Brain pericyte (primary cell): Measurements from ENCODE around the gene CTBP2.

Experiments
- DNase-seq: peaks from one replicate; pipeline ENCODE4 v3.0.0-alpha.2; 2012; ENCODE audit warnings: low read depth, low spot score

Gene CTBP2

DNA sequence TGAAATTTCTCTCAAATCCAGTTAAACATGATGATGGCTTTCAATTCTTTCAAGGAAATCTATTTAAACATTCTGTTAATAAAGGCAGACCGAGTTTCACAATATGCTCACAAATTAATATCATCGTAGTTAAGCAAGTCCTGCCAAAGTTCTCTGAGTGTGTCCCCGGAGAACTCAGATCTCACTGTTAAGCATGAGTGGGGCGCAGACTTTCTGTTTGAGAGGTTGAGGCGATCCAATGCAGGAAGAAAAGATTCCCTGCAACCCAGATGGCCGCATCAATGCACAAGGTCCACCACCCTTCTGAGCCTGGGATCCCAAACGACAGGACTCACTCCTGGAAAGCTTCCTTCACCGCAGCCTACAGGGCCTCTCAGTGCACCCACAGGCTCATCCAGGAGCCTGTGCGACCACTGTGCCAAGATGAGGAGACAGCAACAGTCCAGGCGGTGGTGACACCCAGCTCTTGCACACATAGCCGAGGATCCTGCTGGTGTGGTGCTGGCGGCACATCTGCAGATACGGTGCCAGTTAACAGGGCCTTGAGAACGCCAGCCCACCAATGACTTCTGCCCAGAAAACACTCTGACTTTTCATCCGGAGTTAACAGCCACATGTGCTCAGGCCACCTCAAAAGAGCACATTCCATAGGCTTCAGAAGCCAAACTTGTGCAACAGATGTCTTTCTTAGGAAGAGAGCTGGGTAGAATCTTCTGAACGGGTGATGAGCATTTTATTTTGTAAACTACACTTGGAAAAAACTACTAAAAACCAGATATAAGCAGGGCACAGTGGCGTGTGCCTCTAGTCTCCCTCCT is 116.3 kb downstream of the CTBP2 start:
- DNase-seq, result no peak

DNA sequence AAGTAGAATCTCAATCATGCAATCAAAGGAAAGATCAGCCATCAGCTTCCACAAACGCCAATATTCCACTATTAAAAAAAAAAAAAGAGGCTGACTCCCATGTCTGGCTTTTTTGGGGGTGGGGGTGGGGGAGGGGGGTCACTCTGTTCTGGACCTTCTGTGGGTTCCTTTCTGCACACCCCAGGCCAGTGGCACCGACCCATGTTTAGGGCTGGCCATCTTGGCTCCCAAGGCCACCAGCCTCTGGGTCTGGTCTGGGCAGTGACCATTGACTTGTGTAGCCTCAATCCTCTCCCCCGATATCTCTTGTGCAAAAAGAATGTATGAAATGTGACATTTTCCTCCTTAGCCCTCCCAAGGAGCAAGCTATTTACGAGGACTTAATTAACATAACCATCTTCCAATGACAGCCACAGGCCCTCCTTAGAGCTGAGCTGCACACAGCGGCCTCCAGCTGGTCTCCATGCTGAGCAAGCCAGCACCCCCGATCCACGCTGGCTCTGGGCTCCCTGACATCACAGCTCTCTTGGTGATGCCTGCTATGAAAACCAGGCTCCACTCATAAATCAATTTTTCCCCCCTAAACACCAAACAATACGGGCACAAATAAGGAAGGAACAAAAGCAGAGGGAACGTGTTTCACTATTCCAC is 118.4 kb downstream of the CTBP2 start:
- no peak for DNase-seq

DNA sequence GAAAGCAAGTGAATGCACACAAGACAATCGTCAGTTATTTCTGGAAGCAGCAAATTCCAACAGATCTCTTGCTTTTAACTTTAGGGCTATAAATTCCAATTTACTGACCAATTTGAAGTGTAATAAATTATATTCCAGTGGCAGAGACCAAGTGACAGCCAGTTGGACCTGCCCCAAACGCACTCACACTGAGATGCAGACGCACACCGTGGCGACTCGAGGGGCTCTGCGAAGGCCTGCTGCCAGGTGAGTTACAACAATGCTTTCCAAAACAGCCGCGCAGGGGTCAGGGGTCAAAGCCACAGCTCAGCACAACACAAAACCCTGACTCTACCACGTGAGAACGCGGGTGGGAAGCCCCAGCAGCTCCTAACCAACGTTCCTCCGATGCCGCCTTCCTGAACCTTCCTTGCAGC is 121.0 kb downstream of the CTBP2 start:
- DNase-seq, result no peak

DNA sequence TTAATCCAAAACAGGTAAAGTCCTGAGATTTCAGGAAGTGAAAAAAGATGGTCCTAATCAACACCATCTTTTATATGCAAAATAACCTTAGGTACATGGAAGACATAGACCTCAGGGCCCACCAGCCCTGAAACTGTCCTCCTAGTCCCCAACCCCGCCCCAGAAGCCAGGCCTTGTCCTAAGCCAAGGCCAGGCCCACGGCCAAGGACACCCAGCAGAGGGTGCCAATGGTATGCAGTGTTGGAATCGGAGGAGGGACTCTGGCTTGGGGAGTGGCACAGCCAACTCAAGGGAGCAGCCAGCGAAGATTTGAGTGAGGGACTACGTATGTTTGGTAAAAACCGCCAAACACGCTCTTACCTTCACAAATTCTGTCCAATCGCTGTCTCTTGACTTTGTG is 121.7 kb downstream of the CTBP2 start:
- no peak for DNase-seq

DNA sequence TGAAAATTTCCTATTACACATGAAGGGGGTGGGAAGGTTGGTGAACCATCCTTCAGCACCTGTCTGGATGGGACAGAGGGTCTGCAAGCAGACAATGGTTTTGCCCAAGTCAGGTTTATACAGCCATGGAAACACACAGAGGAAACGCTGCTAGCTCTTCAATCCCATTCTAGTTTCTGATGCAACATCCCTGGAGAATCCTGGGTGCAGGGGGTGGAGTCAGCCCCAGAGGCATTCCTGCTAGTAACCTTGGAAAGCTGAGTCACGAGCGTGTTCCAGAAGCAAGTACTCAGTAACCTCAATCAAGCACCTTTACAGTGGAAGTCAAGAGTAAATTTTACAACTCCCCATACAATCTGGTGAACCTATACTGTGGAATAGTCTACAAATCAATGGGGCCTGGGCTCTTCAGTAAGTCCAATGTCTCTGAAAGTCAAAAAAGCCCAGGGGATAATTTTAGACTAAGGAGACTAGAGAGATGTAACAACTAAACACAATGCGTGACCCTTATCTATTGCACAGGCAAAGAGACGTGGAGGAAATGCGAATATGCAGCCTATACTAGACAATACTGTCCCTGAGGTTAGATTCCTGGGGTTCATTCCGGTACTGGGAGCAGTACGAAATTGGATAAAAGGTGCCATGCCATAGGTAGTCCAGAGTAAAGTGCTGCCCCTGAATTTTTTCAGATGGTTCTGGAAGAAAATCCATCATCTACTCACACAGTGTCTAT is 123.1 kb downstream of the CTBP2 start:
- no peak for DNase-seq

DNA sequence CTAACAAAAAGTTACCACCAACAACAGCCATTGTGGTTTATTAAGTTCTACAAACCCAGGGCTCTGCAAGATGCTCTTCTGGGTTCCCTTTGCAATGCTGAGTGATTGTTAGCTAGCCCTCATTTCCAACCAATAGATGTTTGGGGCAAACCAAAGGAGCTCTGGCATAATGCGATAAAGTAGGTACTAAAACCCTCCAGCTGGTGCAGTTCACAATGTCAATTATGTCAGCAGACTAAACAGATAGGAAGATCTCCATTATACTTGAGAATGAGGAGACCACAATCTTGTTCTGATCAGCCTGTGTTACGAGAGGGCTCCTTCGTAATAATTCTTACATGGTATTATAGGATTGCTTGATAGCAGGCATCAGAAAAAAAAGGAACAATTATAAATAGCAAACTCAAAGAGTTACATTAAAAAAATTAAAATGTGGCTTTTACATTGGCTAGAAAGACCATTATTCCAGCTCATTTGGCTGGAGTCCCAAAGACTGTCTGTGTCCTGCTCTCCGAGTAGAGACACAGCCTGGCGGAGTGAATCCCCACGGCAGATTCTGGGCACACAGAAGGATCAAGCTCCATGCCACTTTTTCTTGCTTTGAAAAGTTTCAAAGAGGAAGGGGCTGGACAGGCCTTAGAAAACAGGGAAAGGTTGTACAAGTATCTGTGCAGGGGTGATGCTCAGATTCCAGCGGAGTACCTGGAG is 124.6 kb downstream of the CTBP2 start:
- no peak for DNase-seq

DNA sequence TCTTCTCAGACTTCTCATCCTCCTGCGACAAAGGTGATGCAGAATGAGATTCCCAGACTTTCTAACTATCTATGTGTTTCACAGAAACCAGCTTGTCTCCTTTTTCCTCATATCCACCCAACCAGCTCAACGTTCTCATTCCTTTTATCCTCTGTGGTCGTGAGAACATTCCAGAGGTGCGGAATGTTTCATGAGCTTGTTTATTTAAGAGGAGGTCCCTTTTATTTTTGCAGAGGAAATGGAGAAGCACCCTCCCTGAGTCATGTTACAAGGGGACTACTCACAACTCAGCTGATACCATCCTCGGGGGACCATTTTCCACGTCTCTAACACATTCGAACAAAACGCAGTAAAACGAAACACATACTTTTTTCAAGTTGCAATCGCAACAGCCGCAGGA is 125.2 kb downstream of the CTBP2 start:
- DNase-seq, result peak; percentile 53

DNA sequence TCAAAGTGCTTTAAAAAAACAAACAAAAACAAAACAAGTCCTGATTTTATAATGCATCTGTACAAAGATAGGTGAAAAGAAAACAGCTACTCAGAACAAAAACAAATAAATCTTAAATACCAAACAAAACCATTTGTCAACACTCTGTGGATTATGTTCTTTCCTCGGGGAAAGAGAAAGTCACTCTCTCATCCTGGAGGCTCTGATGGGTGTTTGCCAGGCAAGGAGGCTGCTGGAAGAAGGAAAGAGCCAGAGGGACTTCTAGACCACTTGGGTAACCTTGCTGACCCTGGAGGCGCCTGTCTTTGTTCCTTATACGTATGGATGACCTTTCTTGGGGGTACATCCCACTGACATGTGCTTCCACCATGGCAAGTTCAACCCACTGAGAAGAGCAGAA is 125.7 kb downstream of the CTBP2 start:
- no peak for DNase-seq

DNA sequence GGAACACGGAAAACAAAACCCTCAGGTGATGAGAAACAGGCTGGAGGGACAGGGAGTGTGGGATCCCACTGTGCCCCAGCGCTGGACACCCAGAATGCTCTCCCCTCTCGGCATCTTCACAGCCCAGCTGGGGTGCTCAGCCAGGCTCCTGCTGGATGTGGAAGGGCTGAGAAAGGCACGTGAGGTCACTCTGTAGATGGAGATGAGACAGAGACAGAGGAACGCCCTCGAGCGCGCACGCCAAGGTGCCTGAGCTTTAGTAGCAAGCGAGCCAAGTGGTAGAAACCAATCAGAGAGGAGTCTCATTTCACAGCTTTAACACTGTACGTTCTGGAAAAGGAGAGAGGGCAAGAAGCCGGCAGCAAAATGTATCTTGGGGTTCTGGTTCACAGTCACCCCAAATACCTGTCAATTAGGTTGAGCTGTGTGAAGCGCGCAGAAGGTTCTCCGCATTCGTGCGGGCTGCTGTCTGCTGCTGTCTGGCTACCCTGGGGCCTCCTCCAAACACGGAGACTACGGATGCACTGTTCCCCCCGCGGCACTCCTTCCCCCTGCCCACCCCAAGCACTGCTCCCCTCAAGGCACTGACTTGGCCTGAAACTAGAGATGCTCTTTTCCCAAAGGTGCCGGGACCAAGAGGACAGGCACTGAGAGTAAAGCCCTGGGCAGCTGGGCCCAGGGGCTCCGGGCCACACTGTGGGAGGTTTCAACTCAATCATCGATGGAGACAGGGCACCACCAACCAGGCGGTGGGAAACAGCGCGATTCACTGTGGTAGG is 127.0 kb downstream of the CTBP2 start:
- DNase-seq, result no peak

DNA sequence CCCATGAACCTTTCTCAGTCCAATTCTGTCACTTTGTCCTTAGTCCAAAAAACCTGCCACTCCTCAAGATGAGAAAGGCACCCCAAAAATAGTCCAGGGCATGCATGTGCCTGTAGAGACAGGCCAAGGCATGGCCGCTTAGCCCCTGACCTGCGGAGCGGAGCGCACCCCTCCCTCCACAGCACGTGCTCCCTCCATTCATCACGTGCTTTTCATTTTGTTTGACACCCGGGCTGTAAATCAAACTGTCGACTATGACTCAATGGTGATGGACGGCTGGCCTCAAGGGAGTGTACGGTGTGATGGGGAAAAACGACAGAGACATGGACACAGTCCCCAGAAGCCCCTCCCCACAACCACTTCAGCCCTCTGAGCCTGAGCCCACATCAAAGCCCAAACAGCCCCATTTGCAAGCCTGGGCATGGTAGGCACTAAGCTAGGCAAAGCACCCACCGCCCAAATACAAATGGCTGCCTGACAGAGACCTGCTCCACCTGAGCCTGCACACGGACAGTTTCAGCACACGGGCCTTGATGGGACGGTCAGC is 127.8 kb downstream of the CTBP2 start:
- no peak for DNase-seq

DNA sequence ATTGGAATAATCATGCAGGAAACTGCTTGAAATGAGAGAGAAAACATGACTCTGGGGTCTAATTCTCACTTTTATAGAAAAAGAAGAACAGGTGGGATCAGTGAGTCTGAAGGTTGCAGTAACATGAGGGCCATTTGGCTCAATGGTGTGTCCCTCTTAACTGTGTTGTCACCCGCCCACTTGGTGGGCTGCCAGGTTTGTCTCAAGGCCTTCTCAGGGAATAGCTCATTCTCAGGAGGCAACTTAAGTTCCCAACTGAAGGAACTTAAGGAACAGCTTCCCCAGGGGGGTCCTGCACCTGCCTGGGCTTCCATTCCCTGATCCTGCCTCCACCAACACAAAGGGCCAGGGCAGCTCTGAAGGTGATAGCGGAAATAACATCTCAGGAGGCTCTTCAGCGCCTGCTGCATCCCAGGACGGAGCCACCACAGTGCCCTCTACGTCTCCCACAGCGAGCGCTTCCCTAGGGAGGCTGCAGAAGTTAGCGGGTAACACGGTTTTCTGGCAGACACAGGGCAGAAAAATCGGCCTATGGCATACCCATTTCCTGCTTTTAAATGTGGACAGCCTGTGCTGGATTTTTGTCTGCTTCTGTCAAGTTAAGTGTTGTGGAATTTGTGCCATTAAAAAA is 129.7 kb downstream of the CTBP2 start:
- no peak for DNase-seq

DNA sequence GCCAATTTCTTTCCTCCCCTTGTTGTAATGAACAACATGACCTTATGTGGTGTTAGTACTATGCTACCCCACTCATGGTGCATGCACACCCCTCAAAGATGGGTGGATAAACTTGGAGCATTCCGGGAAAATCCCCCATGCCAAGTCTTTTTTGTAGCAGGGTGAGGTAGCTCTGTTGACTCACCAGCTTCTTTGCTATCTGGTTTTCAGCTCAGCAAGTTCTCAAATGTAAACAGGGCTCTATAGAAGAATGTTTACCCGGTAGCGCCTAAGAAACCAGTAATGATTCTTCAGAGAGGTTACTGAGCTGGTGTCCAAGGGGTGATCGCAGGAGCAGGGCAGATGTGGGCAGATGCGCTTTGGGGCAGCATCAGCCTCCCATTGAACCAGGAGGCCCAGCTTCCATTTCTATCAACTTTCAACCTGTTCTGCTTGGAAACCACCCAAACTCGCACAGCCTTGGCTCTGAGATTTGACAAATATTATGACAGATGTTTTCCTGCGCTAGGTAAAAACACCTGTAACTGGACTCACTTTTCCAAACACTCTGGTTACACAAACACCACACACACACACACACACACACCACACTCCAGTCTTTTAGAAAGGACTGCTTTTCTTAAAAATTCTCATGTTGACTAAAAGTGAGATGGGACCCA is 130.7 kb downstream of the CTBP2 start:
- no peak for DNase-seq

DNA sequence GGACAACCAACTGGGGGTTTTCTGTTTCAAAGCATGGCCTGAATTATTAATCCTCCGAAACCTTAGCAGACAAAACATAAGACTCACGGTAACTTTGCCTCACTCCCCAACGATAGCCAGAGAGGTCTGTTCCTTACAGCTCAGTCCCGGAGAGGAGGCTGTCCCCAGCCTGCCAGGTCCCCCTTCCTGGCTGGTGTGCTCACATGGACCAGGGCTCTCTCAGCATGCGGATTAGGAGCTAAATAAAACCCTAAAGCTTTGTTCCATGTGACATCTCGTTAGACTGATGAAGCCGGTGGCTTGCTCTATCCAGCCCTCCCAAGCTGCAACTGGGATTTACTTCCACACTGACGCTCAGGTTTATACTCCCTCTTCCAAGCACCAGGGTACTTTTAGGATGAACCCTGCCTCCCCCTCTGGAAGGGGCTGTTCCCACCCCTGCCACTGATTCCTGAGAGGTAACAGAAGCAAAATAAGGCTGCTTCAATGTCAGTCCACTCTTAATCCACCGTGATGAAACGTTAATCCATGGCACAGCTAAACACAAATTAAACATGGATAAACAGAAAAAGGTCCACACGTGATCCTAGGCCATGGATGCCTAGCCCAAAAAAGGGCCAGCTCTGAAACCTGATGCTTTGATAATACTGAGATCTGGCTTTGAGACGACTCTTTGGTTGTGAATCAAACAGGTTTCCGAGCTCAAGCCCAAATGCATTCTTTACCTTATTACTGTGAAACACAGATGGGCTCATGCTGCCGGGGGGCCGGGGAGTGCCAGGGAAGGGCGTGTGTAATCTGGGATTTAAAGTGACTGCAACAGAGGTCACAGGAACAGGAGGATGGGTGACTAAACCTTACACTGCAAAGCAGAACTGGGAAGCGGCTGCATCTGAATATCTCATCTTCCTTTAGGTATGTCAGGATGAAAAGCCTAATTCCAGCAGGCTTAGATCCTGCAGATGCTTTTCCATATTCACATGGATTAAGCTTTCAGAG is 132.2 kb downstream of the CTBP2 start:
- no peak for DNase-seq

DNA sequence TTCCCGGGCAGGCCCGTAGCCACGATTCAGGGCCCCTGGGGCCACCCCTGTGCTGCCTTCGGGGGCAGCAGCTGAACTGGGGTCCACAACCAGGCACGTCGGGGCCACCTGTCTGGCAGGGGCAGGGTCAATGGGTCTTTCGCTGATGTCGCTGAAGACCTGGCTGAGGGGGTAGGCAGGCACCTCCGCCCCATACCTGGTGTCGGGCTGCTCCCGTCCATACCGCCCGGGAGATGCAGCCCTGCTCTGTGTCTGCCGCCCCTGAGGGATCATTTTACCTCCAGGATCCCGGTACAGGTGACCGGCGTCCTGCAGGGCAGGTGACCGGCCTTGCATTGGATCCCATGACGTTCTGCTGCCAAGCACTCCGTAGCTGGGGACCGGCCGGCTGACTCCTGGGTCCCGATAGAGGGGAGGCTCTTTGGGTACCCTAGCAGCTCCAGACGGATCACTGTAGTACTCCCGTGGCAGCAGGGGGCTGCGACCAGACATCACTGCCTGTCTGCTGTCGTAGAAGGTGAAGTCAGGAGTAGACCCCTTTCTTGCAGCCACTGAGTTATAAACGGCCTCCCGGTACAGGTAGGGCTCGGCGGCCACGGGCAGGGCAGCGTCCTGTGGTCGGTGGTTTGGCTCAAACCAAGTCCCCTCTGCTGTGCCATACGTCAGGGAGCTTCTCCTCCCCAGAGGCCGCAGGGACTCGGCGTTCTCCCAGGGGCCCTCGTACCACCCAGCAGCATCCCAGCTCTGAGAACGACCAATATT is 133.2 kb downstream of the CTBP2 start:
- DNase-seq, result no peak

DNA sequence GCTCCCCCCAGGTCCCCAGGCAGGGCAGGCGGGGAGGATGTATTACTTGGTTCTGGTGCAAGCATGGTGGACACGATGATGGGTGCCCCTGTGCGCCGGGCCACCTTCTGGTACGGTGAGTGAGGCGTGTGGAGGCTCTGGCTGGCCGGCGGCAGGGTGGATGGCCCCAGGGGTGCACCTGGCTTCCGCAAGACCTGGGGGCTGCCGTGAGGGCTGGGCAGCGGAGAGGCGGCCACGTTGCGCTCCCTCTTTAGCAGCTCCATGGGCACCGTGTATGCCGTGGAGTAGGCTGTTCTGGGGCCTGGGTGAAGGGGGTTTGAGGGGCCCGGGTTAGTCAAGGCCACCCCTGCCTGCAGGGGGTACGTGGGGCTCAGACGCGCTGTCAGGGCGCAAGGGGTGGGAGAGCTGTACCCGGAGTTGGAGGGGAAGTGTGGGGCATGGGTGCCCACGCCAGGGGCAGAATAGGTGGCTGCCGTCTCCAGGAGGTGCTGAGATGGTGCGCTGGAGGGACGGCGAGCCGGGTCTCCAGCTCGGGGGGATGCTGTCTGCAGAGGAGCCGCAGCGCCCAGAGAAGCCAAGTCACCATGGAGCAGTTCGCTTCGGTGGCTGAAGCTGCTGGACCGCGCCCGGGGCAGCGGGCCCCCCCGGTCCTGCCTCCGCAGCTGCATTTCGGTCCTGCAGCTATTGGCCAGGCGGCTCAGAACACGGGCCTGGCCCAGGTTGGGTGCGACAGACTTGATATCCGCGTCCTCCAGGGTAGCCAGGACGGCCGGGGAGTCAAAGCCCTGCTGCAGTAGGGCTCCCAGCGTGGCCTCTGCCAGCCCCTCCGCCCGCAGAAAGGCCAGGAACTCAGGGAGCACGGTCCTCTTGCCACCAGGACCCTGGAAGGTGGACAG is 134.1 kb downstream of the CTBP2 start:
- no peak for DNase-seq

DNA sequence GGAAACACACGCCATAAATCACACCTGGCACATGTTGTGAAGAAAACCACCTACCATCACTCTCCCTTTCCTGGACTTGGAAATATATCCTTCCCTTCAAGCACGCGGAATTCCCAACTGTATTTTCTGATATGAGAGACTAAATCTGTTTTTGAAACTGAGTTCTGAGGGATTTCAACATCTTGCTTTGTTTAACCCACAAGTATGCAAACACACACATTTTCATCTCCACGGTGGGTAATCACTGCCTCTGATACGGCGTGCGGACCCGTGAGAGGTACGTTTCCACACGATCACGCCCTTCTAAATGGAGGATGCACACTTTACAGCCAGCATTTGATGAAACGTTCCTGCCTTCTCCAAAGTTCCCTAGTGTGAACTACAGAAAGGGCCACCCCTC is 135.0 kb downstream of the CTBP2 start:
- DNase-seq, result no peak
